Non-pigmented ciliary epithelial cell (primary cell): ENCODE measurements around the gene PSMF1.

Source experiments
- DNase-seq: peaks from one replicate; pipeline ENCODE4 v3.0.0-alpha.2; 2010; ENCODE audit warnings: low read depth

The PSMF1 gene

GRCh38 chr20:1164871-1165270 is 46.5 kb downstream of the PSMF1 start:
- DNase-seq: no peak

DNA sequence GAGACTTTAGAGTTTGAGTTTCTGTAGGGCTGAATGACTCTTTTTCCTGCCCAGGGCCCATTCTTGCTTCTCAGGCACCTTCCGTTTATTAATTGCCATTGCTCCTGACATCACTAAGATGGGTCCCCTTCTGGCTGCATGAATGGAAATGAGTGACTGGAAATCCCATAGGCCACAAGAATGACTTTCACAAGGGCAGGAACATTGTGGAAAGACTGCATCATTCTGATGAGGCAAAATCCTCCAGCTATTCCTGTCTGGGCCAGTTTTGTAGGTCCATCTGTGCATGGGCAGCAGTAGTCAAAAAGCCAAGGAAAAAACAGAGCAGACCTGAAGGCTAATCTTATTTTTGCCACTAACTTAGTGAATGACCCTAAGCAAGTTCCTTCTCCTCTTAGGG is 47.1 kb downstream of the PSMF1 start:
- no peak for DNase-seq

DNA sequence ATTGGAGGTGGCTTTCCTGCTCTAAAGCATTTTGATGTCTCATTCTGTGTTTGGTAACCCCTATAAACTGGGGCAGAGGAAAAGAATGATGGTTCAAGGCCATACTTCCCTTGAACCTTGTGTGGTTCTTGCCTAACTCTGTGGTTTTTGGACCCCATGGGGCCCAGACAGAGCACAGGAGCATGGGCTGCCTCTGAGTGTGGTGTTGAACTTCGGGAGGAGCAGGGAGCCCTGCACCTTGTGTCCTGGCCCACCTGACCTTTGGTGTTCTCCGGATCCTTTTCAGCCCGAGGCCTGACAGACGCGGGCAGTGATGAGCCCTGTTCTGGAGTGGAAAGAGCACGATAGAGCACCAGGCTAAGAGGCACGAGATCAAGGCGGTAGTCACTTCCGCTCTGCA is 47.5 kb downstream of the PSMF1 start:
- no peak for DNase-seq

- no peak for DNase-seq
Measured at GRCh38 chr20:1166948-1167720, 48.7 kb downstream of the PSMF1 start.

DNA sequence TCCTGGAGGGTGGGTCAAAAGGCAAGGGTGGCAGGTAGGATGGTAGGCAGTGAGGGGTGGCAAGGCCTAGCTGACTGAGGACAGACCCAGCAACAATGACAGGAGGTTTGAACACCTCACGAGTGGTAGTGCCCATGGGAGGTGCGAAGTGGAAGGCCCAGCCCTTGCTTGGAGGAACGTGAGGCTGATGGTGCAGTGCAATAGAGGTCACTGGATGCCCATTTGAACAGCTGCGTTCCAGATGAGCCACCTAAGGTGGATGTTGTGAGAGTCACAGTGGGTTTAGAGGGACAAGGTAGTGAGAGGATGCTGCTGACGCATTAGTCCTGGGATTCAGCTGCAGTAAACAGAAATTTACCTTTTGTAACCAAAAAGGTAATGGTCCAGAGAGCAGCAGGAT is 50.8 kb downstream of the PSMF1 start:
- no peak for DNase-seq

DNA sequence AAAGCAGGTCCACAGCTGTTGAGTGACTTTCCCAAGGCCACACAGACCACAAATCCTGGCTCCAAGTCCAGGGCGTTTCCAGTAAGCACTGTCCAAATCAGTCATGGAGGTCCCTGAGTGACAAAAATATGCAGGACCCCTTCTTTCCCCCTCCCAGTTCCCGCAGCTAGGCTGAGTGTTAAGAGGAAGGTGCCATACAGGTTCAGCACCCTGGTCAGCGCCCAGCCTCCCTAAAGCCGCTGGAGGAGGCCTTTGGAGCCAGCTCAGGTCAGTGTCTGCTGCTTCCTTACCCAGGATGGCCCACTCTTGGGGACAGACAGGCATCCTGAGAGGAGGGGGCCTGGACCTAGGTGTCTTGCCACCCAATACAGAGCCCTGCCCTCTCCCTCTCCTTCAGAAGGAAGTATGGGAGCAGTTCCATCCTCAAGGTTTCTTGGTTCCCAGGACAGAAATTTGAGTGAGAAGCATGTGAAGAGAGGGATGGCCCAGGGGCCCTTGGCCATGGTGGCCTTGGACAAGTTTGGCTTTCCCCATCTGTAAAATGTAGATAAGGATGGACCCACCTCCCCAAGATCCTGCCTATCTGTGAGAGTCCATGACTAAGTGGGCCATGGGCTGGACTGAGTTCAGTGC is 53.2 kb downstream of the PSMF1 start:
- no peak for DNase-seq

DNA sequence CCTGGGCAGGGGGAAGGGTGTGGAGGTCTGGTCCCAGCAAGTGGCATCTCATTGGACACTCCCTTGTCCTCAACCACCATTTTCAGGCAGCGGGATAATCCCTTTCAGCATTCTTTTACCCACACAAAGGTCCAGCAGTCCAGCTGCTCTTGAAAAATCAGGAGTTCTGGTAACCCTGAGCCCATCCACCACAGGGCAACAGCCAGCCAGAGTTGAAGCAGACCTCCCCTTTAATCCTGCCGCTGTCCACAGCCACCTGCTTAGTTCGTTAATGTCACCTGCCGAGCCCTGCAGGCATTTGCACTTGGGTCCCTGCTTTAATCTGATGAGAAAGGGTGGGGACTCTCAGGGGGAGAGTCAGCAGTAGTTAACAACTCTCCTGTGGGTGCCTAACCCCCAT is 55.3 kb downstream of the PSMF1 start:
- no peak for DNase-seq

- no peak for DNase-seq
Measured at GRCh38 chr20:1174787-1175186, 56.4 kb downstream of the PSMF1 start.

DNA sequence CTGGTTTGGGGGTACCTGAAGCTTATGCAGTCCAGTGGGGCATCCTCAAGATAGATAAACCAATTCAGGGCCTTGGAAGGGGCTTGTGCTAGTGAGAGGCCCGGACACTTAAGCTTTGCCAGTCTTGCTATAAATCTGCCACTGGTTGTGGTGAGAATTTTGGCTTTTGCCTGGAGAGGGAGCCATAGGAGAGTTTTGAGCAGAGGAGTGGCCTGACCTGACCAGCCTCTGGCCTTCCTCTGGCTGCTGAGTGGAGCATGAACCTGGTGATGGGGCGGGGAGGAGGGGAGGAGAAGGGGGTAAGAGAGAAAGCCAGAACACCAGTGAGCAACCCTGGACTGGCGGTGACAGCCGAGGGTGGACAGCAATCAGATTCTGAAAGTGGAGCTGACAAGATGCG is 59.3 kb downstream of the PSMF1 start:
- DNase-seq: no peak

GRCh38 chr20:1178103-1178502 is 59.7 kb downstream of the PSMF1 start:
- DNase-seq: no peak

- no peak for DNase-seq
Measured at GRCh38 chr20:1178623-1179022, 60.2 kb downstream of the PSMF1 start.

- DNase-seq: no peak
Measured at GRCh38 chr20:1180949-1181348, 62.5 kb downstream of the PSMF1 start.

GRCh38 chr20:1182106-1182505 is 63.7 kb downstream of the PSMF1 start:
- no peak for DNase-seq

DNA sequence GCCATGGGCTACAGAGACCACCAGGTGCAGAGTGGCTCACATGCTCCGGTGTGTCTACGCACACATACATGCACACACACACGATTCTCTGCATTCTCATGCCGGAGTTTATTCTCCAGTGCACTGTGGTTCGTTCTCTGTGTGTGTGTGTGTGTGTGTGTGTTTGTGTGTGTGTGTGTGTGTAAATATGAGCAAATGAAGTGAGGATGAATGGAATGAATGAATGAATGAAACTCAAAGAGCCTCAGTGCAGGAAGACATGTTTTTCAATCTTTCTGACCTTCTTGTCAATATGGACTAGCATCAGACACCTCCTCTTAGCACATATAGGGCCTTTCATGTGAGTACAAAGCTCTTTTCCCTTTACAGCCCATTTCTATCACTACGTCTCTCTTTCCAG is 64.8 kb downstream of the PSMF1 start:
- DNase-seq: no peak

DNA sequence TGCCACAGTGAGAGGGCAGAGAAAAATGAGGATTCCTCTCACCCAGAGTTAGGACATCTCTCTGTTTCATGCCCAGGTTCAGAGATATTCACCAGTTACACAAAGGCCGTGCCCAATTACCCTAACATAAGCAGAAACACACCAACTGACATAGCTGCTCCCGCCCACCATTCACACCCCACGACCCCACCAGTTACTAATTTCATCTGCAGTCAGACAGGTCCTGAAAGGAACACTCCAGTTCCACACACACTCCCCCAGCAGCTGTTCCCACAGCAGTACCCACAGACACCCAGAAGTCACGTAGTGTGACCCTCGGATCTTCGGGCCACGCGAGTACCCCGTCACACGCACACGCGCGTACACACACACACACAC is 65.8 kb downstream of the PSMF1 start:
- no peak for DNase-seq

DNA sequence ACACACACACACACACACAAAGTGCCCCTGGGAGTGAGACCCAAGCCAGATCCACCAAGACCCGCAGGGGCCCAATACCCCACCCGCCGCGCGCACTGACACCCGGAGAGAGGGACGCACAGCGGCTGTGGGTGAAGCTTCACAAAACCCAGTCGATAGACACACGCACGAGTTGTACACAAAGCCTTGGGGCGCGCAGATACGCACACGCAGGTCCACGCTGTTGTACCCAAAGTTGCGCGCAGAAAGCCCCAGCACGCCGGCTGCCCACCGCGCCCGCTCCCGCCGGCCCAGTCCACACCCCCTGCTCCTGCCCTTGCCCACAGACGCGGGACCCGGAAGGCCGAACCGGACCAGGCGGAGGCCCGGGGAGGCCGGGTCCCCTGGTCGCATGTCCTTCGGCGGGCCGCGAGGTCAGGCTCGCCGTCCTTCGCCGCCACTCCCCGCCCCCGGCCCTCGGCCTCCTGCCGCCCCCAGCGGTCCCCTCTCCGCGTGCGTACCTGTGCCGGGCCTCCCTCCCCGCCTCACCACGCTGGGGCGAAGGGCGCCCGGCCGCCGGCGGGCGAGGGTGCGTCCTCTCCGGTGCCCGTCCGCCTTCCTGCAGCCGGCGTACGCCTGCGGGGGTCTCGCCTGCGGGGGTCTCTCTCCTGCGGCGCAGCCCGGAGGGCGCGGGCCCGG is 66.4 kb downstream of the PSMF1 start, which contains the start of gene TMEM74B:
TMEM74B (minus strand) TSS at position 344 of the 678 bp plus-strand sequence. CDS start 1,180 bp downstream, outside the sequence.
- no peak for DNase-seq

DNA sequence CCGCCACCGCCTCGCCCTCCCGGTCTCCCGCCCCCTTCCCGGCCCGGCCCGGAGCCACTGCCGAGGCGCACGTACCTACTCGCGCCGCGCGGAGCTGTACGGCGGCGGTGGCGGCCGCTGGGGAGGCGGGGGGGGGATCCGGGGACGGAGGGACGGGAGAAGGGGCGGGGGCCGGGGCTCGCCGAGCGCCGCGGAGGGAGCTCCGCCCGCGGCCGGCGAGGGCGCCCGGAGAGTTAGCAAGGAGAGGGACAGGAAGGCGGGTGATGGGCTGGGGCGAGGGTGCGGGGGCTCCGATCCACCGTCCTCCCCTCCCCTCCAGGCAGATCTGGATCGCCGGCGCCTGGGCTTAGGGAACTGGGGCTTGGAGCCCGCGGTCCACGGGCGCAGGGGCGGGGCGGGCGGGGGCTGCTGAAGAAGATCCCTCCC is 66.9 kb downstream of the PSMF1 start:
- no peak for DNase-seq

GRCh38 chr20:1185790-1186334 is 67.5 kb downstream of the PSMF1 start:
- DNase-seq: no peak

- no peak for DNase-seq
Measured at GRCh38 chr20:1186367-1186991, 68.1 kb downstream of the PSMF1 start.

DNA sequence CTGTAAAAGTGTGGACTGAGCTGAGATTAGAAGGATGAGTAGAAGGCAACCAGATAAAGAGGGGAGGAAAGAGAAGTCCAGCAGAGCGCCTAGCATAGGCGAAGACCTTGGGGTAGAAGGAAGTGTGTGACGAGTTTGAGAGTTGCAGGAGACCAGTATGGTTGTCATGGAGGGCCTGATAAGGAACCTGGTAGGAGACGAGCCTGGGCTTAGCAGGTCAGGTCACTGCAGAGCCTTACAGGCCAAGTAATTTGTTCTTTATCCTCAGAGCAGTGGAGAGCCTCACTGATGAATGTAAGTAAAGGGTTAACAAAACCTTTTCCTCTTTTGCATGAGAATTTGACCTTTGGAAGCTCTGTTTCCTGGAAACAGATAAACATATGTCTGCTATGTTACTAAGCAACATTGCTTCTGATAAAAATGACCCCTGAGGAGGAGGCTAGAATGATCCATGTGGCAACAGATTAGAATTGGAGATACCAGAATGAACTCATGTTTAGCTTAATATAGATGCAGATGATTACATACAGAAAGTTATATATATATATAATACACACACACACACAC is 69.3 kb downstream of the PSMF1 start:
- DNase-seq: no peak

GRCh38 chr20:1188347-1188746 is 69.9 kb downstream of the PSMF1 start:
- no peak for DNase-seq

DNA sequence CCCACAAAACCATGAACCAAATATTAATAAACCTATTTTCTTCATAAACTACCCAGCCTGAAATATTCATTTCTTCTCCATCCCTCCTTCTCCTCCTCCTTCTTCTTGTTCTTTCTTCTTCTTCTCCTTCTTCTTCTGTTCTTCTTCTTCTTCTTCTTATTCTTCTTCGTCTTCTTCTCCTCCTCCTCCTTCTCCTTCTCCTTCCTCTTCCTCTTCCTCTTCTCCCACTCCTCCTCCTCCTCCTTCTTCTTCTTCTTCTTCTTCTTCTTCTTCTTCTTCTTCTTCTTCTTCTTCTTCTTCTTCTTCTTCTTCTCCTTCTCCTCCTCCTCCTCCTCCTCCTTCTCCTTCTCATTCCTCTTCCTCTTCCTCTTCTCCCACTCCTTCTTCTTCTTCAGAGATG is 71.4 kb downstream of the PSMF1 start:
- no peak for DNase-seq
